ENCODE data around the gene ANGEL2. TPM values are rescaled to one million over a fixed set of nuclear protein-coding genes. Genes with fewer than 3 reads are reported as not detected.

ANGEL2 gene
- total and polyA plus RNA-seq, 2 of the 13 experiments (the other 11 are each of a cell fraction or from before 2014, with no cell fraction given), result 12.3 to 25.4 TPM

DNA sequence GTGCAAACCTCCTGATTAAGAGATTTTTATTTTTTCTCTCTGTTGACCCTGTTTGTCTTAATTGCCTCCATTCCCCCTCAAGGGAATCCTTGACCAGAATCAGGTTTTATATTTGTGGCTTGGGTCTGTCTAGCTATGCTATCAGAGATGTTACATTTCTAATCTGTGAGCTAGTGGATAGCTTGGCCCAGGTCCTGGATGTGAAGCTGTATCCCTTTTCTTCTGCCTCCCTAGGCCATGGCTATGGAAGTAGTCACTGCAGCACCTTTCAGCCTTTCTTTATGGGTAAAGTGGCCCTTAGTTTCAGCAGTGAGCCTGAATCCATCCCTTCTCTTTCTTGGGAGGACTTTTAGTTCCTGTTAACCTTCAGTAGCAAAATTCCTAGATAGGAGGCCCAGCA is 17.0 kb upstream of the ANGEL2 start:
- no TSS peak for BruUV-seq (replicated peaks)
- H3K79me2 ChIP-seq (ENCODE audit: insufficient read depth, low read length), result no peaks in the 10 kb centered on the region
- no peaks in the 10 kb centered on the region for H3K9me3 ChIP-seq (ENCODE audit: low read length)
- no peak overlapping the region for H3K9ac ChIP-seq (ENCODE audit: insufficient read depth, low read depth, low read length)
- no peak overlapping the region for H2AFZ ChIP-seq (ENCODE audit: low read length)
- FAIRE-seq (no peak), DNase-seq (ENCODE audit: low spot score) (no peak), ATAC-seq (no peak)
- no peak overlapping the region for H3K4me3 ChIP-seq (replicated peaks in 1 of 3; ENCODE audit: insufficient read depth in 1 of 3, low read depth in 2 of 3, low read length in 3 of 3)
- in situ Hi-C loops (cut with HindIII; ENCODE audit: extremely low pct_ligation_motif_present, low pct_unique_long_range_greater_than_20kb), result no loop called here
- H3K4me1 ChIP-seq (ENCODE audit: insufficient read depth, low read length), result peaks cover 8% of the 10 kb centered on the region
- POLR2A ChIA-PET, result no interaction called here
- peaks cover 0 to 6% of the 10 kb centered on the region in 2 experiments; a peak in 3 of 5 replicates for H3K27me3 ChIP-seq (ENCODE audit: control insufficient read depth in 1 of 2, insufficient read depth in 2 of 2, low read length in 2 of 2)
- no peaks in the 10 kb centered on the region for H4K20me1 ChIP-seq (ENCODE audit: insufficient read depth, low read length)
- no peak overlapping the region for H3K27ac ChIP-seq (ENCODE audit: extremely low read length, insufficient read depth, low read length)
- CTCF ChIA-PET (ENCODE audit: low intra/inter-chr PET ratio, low total read pairs), result no interaction called here
- H3K4me2 ChIP-seq (ENCODE audit: low read depth, low read length), result no peak overlapping the region
- no peaks in the 10 kb centered on the region for H3K36me3 ChIP-seq (replicated peaks in 1 of 2; ENCODE audit: control insufficient read depth in 1 of 2, insufficient read depth in 2 of 2, low read length in 2 of 2)
- intact Hi-C loops (cut with micrococcal nuclease; ENCODE audit: unreplicated experiment), result no loop called here
- TF ChIP-seq SIX4 (CRISPR knock-in tag; IDR thresholded peaks at IDR 0.05) (no peak), EEA1 (CRISPR knock-in tag; IDR thresholded peaks at IDR 0.05; ENCODE audit: borderline replicate concordance) (no peak), ZNF879 (CRISPR knock-in tag; IDR thresholded peaks at IDR 0.05) (no peak), RBAK (CRISPR knock-in tag; IDR thresholded peaks at IDR 0.05) (no peak), ZNF121 (CRISPR knock-in tag; IDR thresholded peaks at IDR 0.05) (no peak), ZFP1 (CRISPR knock-in tag; IDR thresholded peaks at IDR 0.05) (no peak), ZBTB7A (CRISPR knock-in tag; IDR thresholded peaks at IDR 0.05) (no peak), NONO (IDR thresholded peaks at IDR 0.05) (no peak), NONO (CRISPR knock-in tag; conservative IDR thresholded peaks at IDR 0.05) (no peak), CENPT (CRISPR knock-in tag; IDR thresholded peaks at IDR 0.05; ENCODE audit: low read depth) (no peak), ZNF274 (CRISPR knock-in tag; IDR thresholded peaks at IDR 0.05) (no peak)
- TF ChIP-seq, protein P1, sequence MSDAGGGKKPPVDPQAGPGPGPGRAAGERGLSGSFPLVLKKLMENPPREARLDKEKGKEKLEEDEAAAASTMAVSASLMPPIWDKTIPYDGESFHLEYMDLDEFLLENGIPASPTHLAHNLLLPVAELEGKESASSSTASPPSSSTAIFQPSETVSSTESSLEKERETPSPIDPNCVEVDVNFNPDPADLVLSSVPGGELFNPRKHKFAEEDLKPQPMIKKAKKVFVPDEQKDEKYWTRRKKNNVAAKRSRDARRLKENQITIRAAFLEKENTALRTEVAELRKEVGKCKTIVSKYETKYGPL (CRISPR knock-in tag; IDR thresholded peaks at IDR 0.05), result no peak
- TF ChIP-seq, protein P2, sequence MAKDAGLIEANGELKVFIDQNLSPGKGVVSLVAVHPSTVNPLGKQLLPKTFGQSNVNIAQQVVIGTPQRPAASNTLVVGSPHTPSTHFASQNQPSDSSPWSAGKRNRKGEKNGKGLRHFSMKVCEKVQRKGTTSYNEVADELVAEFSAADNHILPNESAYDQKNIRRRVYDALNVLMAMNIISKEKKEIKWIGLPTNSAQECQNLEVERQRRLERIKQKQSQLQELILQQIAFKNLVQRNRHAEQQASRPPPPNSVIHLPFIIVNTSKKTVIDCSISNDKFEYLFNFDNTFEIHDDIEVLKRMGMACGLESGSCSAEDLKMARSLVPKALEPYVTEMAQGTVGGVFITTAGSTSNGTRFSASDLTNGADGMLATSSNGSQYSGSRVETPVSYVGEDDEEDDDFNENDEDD (CRISPR knock-in tag; IDR thresholded peaks at IDR 0.05; ENCODE audit: borderline replicate concordance), result no peak
- TF ChIP-seq, protein P3, sequence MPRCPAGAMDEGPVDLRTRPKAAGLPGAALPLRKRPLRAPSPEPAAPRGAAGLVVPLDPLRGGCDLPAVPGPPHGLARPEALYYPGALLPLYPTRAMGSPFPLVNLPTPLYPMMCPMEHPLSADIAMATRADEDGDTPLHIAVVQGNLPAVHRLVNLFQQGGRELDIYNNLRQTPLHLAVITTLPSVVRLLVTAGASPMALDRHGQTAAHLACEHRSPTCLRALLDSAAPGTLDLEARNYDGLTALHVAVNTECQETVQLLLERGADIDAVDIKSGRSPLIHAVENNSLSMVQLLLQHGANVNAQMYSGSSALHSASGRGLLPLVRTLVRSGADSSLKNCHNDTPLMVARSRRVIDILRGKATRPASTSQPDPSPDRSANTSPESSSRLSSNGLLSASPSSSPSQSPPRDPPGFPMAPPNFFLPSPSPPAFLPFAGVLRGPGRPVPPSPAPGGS (CRISPR knock-in tag; IDR thresholded peaks at IDR 0.05), result no peak
- TF ChIP-seq, protein P4, sequence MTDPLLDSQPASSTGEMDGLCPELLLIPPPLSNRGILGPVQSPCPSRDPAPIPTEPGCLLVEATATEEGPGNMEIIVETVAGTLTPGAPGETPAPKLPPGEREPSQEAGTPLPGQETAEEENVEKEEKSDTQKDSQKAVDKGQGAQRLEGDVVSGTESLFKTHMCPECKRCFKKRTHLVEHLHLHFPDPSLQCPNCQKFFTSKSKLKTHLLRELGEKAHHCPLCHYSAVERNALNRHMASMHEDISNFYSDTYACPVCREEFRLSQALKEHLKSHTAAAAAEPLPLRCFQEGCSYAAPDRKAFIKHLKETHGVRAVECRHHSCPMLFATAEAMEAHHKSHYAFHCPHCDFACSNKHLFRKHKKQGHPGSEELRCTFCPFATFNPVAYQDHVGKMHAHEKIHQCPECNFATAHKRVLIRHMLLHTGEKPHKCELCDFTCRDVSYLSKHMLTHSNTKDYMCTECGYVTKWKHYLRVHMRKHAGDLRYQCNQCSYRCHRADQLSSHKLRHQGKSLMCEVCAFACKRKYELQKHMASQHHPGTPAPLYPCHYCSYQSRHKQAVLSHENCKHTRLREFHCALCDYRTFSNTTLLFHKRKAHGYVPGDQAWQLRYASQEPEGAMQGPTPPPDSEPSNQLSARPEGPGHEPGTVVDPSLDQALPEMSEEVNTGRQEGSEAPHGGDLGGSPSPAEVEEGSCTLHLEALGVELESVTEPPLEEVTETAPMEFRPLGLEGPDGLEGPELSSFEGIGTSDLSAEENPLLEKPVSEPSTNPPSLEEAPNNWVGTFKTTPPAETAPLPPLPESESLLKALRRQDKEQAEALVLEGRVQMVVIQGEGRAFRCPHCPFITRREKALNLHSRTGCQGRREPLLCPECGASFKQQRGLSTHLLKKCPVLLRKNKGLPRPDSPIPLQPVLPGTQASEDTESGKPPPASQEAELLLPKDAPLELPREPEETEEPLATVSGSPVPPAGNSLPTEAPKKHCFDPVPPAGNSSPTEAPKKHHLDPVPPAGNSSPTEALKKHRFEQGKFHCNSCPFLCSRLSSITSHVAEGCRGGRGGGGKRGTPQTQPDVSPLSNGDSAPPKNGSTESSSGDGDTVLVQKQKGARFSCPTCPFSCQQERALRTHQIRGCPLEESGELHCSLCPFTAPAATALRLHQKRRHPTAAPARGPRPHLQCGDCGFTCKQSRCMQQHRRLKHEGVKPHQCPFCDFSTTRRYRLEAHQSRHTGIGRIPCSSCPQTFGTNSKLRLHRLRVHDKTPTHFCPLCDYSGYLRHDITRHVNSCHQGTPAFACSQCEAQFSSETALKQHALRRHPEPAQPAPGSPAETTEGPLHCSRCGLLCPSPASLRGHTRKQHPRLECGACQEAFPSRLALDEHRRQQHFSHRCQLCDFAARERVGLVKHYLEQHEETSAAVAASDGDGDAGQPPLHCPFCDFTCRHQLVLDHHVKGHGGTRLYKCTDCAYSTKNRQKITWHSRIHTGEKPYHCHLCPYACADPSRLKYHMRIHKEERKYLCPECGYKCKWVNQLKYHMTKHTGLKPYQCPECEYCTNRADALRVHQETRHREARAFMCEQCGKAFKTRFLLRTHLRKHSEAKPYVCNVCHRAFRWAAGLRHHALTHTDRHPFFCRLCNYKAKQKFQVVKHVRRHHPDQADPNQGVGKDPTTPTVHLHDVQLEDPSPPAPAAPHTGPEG (CRISPR knock-in tag; IDR thresholded peaks at IDR 0.05), result no peak
- TF ChIP-seq, protein P5, sequence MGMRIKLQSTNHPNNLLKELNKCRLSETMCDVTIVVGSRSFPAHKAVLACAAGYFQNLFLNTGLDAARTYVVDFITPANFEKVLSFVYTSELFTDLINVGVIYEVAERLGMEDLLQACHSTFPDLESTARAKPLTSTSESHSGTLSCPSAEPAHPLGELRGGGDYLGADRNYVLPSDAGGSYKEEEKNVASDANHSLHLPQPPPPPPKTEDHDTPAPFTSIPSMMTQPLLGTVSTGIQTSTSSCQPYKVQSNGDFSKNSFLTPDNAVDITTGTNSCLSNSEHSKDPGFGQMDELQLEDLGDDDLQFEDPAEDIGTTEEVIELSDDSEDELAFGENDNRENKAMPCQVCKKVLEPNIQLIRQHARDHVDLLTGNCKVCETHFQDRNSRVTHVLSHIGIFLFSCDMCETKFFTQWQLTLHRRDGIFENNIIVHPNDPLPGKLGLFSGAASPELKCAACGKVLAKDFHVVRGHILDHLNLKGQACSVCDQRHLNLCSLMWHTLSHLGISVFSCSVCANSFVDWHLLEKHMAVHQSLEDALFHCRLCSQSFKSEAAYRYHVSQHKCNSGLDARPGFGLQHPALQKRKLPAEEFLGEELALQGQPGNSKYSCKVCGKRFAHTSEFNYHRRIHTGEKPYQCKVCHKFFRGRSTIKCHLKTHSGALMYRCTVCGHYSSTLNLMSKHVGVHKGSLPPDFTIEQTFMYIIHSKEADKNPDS (CRISPR knock-in tag; IDR thresholded peaks at IDR 0.05), result no peak

Data from HepG2 (cell line).